Activated CD4-positive, alpha-beta memory T cell treated with anti-CD3 and anti-CD28 coated beads, Interleukin-2, amount 10 ng/mL, durations not matched to agents 7 days and 5 days (primary cell): ENCODE results near the gene FAF1. TPM values are rescaled to one million over a fixed set of nuclear protein-coding genes. Genes with fewer than 3 reads are reported as not detected.

Source experiments
- CTCF ChIA-PET: fragments of 350-600 bp; sonication (Branson Sonifier 250); formaldehyde crosslinking; loops from one replicate; lab custom pipeline; 2021; ENCODE audit warnings: antibody characterized with exemption, inconsistent platforms; lab: Charles Lee
- POLR2A ChIA-PET: fragments of 350-600 bp; sonication (Branson Sonifier 250); formaldehyde crosslinking; loops from one replicate; lab custom pipeline; 2021; ENCODE audit warnings: antibody characterized with exemption; lab: Charles Lee
- DNase-seq: peaks from one replicate; pipeline ENCODE4 v3.0.0-alpha.2; 2020
- H3K27ac Mint-ChIP-seq: one replicate; pipeline ENCODE4 v1.8.0; 2021; ENCODE audit warnings: mild to moderate bottlenecking, mixed read lengths
- H3K27me3 Mint-ChIP-seq: one replicate; pipeline ENCODE4 v1.8.0; 2021; ENCODE audit warnings: mixed read lengths
- H3K36me3 Mint-ChIP-seq: one replicate; pipeline ENCODE4 v1.8.0; 2021; ENCODE audit warnings: low read depth, mixed read lengths
- H3K4me1 Mint-ChIP-seq: one replicate; pipeline ENCODE4 v1.8.0; 2021; ENCODE audit warnings: mixed read lengths
- H3K4me3 Mint-ChIP-seq: one replicate; pipeline ENCODE4 v1.8.0; 2021; ENCODE audit warnings: mild to moderate bottlenecking, mixed read lengths
- H3K9me3 Mint-ChIP-seq: one replicate; pipeline ENCODE4 v1.8.0; 2021; ENCODE audit warnings: mixed read lengths
- total RNA-seq, 2 experiments: library from RNA; stranded (reverse); gene quantifications; one replicate each; pipeline ENCODE4 v1.2.3, GENCODE V29; 2021

Gene FAF1
- total RNA-seq, 2 experiments from 2014 or later = 71.3 to 75.1 TPM

GRCh38 chr1:50436489-50436888 is 523.6 kb downstream of the FAF1 start:
- no peaks in the 10 kb centered on the region for H3K9me3 Mint-ChIP-seq
- DNase-seq = no peak
- no peak overlapping the region for H3K4me3 Mint-ChIP-seq
- ChIA-PET POLR2A (no interaction called here), CTCF (no interaction called here)
- H3K27me3 Mint-ChIP-seq = peaks cover 11% of the 10 kb centered on the region
- H3K36me3 Mint-ChIP-seq = peaks cover 30% of the 10 kb centered on the region
- no peaks in the 10 kb centered on the region for H3K4me1 Mint-ChIP-seq
- H3K27ac Mint-ChIP-seq = no peak overlapping the region

GRCh38 chr1:50430010-50430405 is 530.1 kb downstream of the FAF1 start:
- H3K27ac Mint-ChIP-seq = no peak overlapping the region
- no peak for DNase-seq
- ChIA-PET POLR2A (no interaction called here), CTCF (interaction anchor here (0.6 kb wide), 1 partner anchor 135 kb away, joined by 3 read pairs; no protein-coding TSS in a partner anchor)
- peaks cover 5% of the 10 kb centered on the region for H3K36me3 Mint-ChIP-seq
- no peak overlapping the region for H3K4me3 Mint-ChIP-seq
- H3K9me3 Mint-ChIP-seq = no peaks in the 10 kb centered on the region
- H3K27me3 Mint-ChIP-seq = peaks cover 71% of the 10 kb centered on the region
- H3K4me1 Mint-ChIP-seq = peaks cover 18% of the 10 kb centered on the region

GRCh38 chr1:50427818-50428779 is 532.0 kb downstream of the FAF1 start:
- Mint-ChIP-seq H3K36me3 (peaks cover 11% of the 10 kb centered on the region), H3K9me3 (no peaks in the 10 kb centered on the region), H3K27me3 (peaks cover 89% of the 10 kb centered on the region), H3K4me3 (no peak overlapping the region), H3K4me1 (peaks cover 35% of the 10 kb centered on the region), H3K27ac (no peak overlapping the region)
- ChIA-PET CTCF (no interaction called here), POLR2A (no interaction called here)
- DNase-seq = no peak

GRCh38 chr1:50427086-50427817 is 532.8 kb downstream of the FAF1 start:
- no peak for DNase-seq
- H3K36me3 Mint-ChIP-seq = peaks cover 11% of the 10 kb centered on the region
- no peaks in the 10 kb centered on the region for H3K9me3 Mint-ChIP-seq
- no peak overlapping the region for H3K4me3 Mint-ChIP-seq
- CTCF ChIA-PET = no interaction called here
- H3K27me3 Mint-ChIP-seq = peaks cover 91% of the 10 kb centered on the region
- peaks cover 40% of the 10 kb centered on the region for H3K4me1 Mint-ChIP-seq
- POLR2A ChIA-PET = no interaction called here
- H3K27ac Mint-ChIP-seq = peak overlapping the region; percentile 28

GRCh38 chr1:50426702-50427085 is 533.4 kb downstream of the FAF1 start:
- Mint-ChIP-seq H3K4me3 (no peak overlapping the region), H3K27ac (no peak overlapping the region), H3K9me3 (no peaks in the 10 kb centered on the region), H3K27me3 (peaks cover 93% of the 10 kb centered on the region), H3K4me1 (peaks cover 45% of the 10 kb centered on the region), H3K36me3 (peaks cover 13% of the 10 kb centered on the region)
- CTCF ChIA-PET = no interaction called here
- no peak for DNase-seq
- POLR2A ChIA-PET = no interaction called here

- H3K36me3 Mint-ChIP-seq = peaks cover 14% of the 10 kb centered on the region
- H3K27me3 Mint-ChIP-seq = peaks cover 92% of the 10 kb centered on the region
- CTCF ChIA-PET = interaction anchor here (2.5 kb wide), 1 partner anchor 11 kb away, joined by 7 read pairs; no protein-coding TSS in a partner anchor
- POLR2A ChIA-PET = no interaction called here
- H3K4me3 Mint-ChIP-seq = no peak overlapping the region
- H3K9me3 Mint-ChIP-seq = no peaks in the 10 kb centered on the region
- DNase-seq = no peak
- H3K27ac Mint-ChIP-seq = no peak overlapping the region
- H3K4me1 Mint-ChIP-seq = peaks cover 46% of the 10 kb centered on the region
Observed at GRCh38 chr1:50426108-50426700, 533.9 kb downstream of the FAF1 start.

- H3K4me3 Mint-ChIP-seq = peak overlapping the region; percentile 27
- peaks cover 88% of the 10 kb centered on the region for H3K27me3 Mint-ChIP-seq
- H3K36me3 Mint-ChIP-seq = peaks cover 14% of the 10 kb centered on the region
- no peaks in the 10 kb centered on the region for H3K9me3 Mint-ChIP-seq
- ChIA-PET POLR2A (no interaction called here), CTCF (interaction anchor here (2.5 kb wide), 1 partner anchor 10 kb away, joined by 7 read pairs; no protein-coding TSS in a partner anchor)
- H3K4me1 Mint-ChIP-seq = peaks cover 47% of the 10 kb centered on the region
- no peak for DNase-seq
- H3K27ac Mint-ChIP-seq = no peak overlapping the region
Observed at GRCh38 chr1:50425376-50426107, 534.5 kb downstream of the FAF1 start.

GRCh38 chr1:50424884-50425375 is 535.1 kb downstream of the FAF1 start:
- H3K9me3 Mint-ChIP-seq = no peaks in the 10 kb centered on the region
- CTCF ChIA-PET = interaction anchor here (0.6 to 2.5 kb wide), 2 partner anchors 10 to 310 kb away, joined by 3 to 7 read pairs; no protein-coding TSS in a partner anchor
- POLR2A ChIA-PET = no interaction called here
- H3K27ac Mint-ChIP-seq = peak overlapping the region; percentile 24
- peaks cover 53% of the 10 kb centered on the region for H3K4me1 Mint-ChIP-seq
- peak overlapping the region; percentile 88 for H3K4me3 Mint-ChIP-seq
- H3K27me3 Mint-ChIP-seq = peaks cover 88% of the 10 kb centered on the region
- peaks cover 20% of the 10 kb centered on the region for H3K36me3 Mint-ChIP-seq
- DNase-seq = no peak

- ChIA-PET POLR2A (no interaction called here), CTCF (interaction anchor here (0.6 to 2.5 kb wide), 4 partner anchors 9 to 626 kb away, joined by 3 to 7 read pairs (median 4); no protein-coding TSS in a partner anchor)
- Mint-ChIP-seq H3K4me1 (peaks cover 57% of the 10 kb centered on the region), H3K4me3 (peak overlapping the region; percentile 88), H3K9me3 (no peaks in the 10 kb centered on the region), H3K27me3 (peaks cover 86% of the 10 kb centered on the region), H3K36me3 (peaks cover 24% of the 10 kb centered on the region), H3K27ac (peak overlapping the region; percentile 24)
- no peak for DNase-seq
Observed at GRCh38 chr1:50424045-50424883, 535.8 kb downstream of the FAF1 start.

GRCh38 chr1:50423670-50424000 is 536.4 kb downstream of the FAF1 start:
- Mint-ChIP-seq H3K27me3 (peaks cover 81% of the 10 kb centered on the region), H3K36me3 (peaks cover 24% of the 10 kb centered on the region), H3K4me3 (peak overlapping the region; percentile 88), H3K27ac (no peak overlapping the region), H3K4me1 (peaks cover 57% of the 10 kb centered on the region), H3K9me3 (no peaks in the 10 kb centered on the region)
- ChIA-PET POLR2A (no interaction called here), CTCF (interaction anchor here (0.6 to 2.5 kb wide), 3 partner anchors 9 to 627 kb away, joined by 3 to 7 read pairs (median 4); no protein-coding TSS in a partner anchor)
- DNase-seq = no peak

GRCh38 chr1:50422946-50423669 is 537.0 kb downstream of the FAF1 start, which contains the start of gene DMRTA2:
Gene DMRTA2 (minus strand): TSS chr1:50423443. CDS start chr1:50421536, 1,907 bp downstream.
- Mint-ChIP-seq H3K27ac (peak within 1 kb of the TSS; percentile 2), H3K9me3 (no peaks in the 10 kb centered on the region), H3K36me3 (peaks cover 24% of the 10 kb centered on the region), H3K4me3 (peak within 1 kb of the TSS; percentile 88), H3K4me1 (peaks cover 56% of the 10 kb centered on the region), H3K27me3 (peaks cover 82% of the 10 kb centered on the region)
- CTCF ChIA-PET = no interaction called here
- POLR2A ChIA-PET = no interaction called here
- no peak for DNase-seq
